Measurements from ENCODE around the gene FUT1. TPM values are rescaled to one million over a fixed set of nuclear protein-coding genes. Genes with fewer than 3 reads are reported as not detected.
"Not testable (repeated sequence)": the region's sequence is repeated elsewhere in the genome, so short reads cannot be mapped to it uniquely, and the experiment has no call there.

The FUT1 gene
- total RNA-seq, 1 experiment from 2014 or later, result 11.5 TPM

DNA sequence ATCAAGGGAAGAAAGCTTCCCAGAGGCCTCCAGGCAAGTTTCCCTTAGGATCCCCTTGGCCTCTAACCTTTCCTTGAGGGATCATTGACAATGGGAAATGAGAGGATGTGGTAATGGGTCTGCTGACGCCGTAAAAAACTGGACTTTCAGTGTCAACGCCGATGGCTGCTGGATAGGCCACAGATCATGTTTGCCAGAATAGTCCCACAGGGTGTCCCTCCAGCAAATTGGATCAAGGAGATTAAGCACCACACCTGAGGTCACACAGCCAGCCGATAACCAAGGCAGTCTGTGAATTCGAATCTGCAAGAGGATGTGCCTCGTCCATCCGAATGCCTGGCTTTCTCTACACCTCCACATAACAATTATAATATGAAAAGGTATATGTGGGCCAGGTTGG is 40.8 kb upstream of the FUT1 start (continued):
- TF ChIP-seq, protein P1, sequence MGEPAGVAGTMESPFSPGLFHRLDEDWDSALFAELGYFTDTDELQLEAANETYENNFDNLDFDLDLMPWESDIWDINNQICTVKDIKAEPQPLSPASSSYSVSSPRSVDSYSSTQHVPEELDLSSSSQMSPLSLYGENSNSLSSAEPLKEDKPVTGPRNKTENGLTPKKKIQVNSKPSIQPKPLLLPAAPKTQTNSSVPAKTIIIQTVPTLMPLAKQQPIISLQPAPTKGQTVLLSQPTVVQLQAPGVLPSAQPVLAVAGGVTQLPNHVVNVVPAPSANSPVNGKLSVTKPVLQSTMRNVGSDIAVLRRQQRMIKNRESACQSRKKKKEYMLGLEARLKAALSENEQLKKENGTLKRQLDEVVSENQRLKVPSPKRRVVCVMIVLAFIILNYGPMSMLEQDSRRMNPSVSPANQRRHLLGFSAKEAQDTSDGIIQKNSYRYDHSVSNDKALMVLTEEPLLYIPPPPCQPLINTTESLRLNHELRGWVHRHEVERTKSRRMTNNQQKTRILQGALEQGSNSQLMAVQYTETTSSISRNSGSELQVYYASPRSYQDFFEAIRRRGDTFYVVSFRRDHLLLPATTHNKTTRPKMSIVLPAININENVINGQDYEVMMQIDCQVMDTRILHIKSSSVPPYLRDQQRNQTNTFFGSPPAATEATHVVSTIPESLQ (CRISPR knock-in tag; IDR thresholded peaks at IDR 0.05), result no peak

DNA sequence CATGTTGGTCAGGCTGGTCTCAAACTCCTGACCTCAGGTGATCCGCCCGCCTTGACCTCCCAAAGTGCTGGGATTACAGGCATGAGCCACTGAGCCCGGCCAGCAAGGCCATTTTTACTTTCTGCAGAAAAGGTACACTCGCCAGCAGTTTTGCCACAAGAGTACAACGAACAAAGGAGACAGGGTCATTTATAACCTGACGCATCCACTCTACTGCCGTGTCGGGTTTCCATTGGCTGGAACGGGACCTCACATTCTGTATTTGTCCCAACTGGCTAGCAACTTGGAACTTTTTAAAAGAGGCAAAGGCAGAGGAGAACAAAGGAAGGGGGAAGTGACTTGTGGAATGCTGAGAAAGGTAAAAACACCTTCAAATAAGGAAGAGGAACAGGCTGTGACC is 34.9 kb upstream of the FUT1 start:
- H3K4me1 Mint-ChIP-seq; ATAC-seq; H3K36me3 Mint-ChIP-seq; DNase-seq (ENCODE audit: low spot score); H3K4me3 Mint-ChIP-seq; H3K9me3 Mint-ChIP-seq; H3K27me3 Mint-ChIP-seq (ENCODE audit: low read depth): not testable (repeated sequence)
- peak overlapping the region; percentile 46; the same call in 1 of the 2 replicates for H3K27ac Mint-ChIP-seq
- CTCF ChIA-PET, result interaction anchor here (0.7 to 4.6 kb wide), 16 partner anchors 8 to 244 kb away, joined by 4 to 76 read pairs (median 10); partner anchors contain the start of genes BCAT2, CA11, FUT2 and HSD17B14
- POLR2A ChIA-PET, result interaction anchor here (0.7 to 1.1 kb wide), 2 partner anchors 32 to 141 kb away, joined by 3 read pairs; partner anchors contain the start of gene CA11

DNA sequence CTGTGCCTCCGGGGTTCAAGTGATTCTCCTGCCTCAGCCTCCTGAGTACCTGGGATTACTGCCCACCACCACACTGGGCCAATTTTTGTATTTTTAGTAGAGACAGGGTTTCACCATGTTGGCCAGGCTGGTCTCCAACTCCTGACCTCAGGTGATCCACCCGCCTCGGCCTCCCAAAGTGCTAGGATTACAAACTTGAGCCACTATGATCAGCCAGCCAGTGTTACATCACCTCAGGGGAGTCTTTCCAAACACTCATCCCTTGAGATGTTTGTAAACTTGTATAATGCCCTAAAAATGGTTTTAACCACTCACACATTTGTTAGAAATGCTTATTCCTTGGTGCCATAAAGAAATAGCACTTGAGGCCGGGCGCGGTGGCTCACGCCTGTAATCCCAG is 34.0 kb upstream of the FUT1 start:
- H3K27me3 Mint-ChIP-seq (ENCODE audit: low read depth); H3K9me3 Mint-ChIP-seq; POLR2A ChIA-PET; H3K4me1 Mint-ChIP-seq; H3K27ac Mint-ChIP-seq; ATAC-seq; DNase-seq (ENCODE audit: low spot score); H3K4me3 Mint-ChIP-seq; H3K36me3 Mint-ChIP-seq: not testable (repeated sequence)
- CTCF ChIA-PET, result interaction anchor here (0.7 to 2.6 kb wide), 6 partner anchors 9 to 184 kb away, joined by 3 to 26 read pairs (median 6); no protein-coding TSS in a partner anchor

DNA sequence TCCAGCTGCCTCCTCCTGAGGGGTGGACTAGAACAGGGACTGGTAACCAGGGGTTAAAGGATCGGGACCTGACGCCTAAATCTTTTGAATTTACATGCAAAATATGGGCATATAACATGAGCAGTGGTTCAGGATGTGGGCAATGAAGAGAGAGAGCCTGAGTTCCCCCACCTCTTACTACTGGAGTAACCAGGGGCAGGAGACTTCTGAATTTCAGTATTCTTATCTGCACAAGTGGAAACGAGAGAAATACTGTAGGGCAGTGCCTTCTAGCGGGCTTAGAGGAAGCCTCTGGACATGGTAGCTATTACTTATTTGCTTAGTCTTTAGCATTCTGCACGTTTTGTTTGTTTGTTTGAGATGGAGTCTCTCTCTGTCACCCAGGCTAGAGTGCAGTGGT is 32.1 kb upstream of the FUT1 start:
- Mint-ChIP-seq H3K4me1 (peaks cover 8% of the 10 kb centered on the region), H3K27ac (no peak overlapping the region; the same call in 1 of the 2 replicates), H3K4me3 (no peak overlapping the region), H3K36me3 (no peaks in the 10 kb centered on the region), H3K27me3 (ENCODE audit: low read depth) (peaks cover 8% of the 10 kb centered on the region), H3K9me3 (no peaks in the 10 kb centered on the region)
- ChIA-PET POLR2A (no interaction called here), CTCF (interaction anchor here (0.5 to 1.7 kb wide), 6 partner anchors 23 to 283 kb away, joined by 3 to 6 read pairs (median 3); partner anchors contain the start of genes FUT2 and HSD17B14)
- ATAC-seq (no peak), DNase-seq (ENCODE audit: low spot score) (no peak)
- TF ChIP-seq KAT7 (CRISPR knock-in tag; IDR thresholded peaks at IDR 0.05; ENCODE audit: borderline replicate concordance), result no peak
- TF ChIP-seq, protein P2, sequence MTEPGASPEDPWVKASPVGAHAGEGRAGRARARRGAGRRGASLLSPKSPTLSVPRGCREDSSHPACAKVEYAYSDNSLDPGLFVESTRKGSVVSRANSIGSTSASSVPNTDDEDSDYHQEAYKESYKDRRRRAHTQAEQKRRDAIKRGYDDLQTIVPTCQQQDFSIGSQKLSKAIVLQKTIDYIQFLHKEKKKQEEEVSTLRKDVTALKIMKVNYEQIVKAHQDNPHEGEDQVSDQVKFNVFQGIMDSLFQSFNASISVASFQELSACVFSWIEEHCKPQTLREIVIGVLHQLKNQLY (CRISPR knock-in tag; IDR thresholded peaks at IDR 0.05), result no peak
- no peak for TF ChIP-seq MYBL2 (CRISPR knock-in tag; IDR thresholded peaks at IDR 0.05)
- TF ChIP-seq EMX1 (CRISPR knock-in tag; IDR thresholded peaks at IDR 0.05), result no peak
- TF ChIP-seq, protein P3, sequence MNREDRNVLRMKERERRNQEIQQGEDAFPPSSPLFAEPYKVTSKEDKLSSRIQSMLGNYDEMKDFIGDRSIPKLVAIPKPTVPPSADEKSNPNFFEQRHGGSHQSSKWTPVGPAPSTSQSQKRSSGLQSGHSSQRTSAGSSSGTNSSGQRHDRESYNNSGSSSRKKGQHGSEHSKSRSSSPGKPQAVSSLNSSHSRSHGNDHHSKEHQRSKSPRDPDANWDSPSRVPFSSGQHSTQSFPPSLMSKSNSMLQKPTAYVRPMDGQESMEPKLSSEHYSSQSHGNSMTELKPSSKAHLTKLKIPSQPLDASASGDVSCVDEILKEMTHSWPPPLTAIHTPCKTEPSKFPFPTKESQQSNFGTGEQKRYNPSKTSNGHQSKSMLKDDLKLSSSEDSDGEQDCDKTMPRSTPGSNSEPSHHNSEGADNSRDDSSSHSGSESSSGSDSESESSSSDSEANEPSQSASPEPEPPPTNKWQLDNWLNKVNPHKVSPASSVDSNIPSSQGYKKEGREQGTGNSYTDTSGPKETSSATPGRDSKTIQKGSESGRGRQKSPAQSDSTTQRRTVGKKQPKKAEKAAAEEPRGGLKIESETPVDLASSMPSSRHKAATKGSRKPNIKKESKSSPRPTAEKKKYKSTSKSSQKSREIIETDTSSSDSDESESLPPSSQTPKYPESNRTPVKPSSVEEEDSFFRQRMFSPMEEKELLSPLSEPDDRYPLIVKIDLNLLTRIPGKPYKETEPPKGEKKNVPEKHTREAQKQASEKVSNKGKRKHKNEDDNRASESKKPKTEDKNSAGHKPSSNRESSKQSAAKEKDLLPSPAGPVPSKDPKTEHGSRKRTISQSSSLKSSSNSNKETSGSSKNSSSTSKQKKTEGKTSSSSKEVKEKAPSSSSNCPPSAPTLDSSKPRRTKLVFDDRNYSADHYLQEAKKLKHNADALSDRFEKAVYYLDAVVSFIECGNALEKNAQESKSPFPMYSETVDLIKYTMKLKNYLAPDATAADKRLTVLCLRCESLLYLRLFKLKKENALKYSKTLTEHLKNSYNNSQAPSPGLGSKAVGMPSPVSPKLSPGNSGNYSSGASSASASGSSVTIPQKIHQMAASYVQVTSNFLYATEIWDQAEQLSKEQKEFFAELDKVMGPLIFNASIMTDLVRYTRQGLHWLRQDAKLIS (CRISPR knock-in tag; IDR thresholded peaks at IDR 0.05; ENCODE audit: borderline replicate concordance), result no peak
- TF ChIP-seq, protein P4, sequence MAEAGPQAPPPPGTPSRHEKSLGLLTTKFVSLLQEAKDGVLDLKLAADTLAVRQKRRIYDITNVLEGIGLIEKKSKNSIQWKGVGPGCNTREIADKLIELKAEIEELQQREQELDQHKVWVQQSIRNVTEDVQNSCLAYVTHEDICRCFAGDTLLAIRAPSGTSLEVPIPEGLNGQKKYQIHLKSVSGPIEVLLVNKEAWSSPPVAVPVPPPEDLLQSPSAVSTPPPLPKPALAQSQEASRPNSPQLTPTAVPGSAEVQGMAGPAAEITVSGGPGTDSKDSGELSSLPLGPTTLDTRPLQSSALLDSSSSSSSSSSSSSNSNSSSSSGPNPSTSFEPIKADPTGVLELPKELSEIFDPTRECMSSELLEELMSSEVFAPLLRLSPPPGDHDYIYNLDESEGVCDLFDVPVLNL (CRISPR knock-in tag; IDR thresholded peaks at IDR 0.05; ENCODE audit: borderline replicate concordance, low read depth), result no peak
- no peak for TF ChIP-seq FOXK1 (CRISPR knock-in tag; IDR thresholded peaks at IDR 0.05)
- TF ChIP-seq ESRRA (CRISPR knock-in tag; IDR thresholded peaks at IDR 0.05; ENCODE audit: borderline replicate concordance), result no peak
- TF ChIP-seq JUN (CRISPR knock-in tag; IDR thresholded peaks at IDR 0.05), result no peak
- TF ChIP-seq, protein P5, sequence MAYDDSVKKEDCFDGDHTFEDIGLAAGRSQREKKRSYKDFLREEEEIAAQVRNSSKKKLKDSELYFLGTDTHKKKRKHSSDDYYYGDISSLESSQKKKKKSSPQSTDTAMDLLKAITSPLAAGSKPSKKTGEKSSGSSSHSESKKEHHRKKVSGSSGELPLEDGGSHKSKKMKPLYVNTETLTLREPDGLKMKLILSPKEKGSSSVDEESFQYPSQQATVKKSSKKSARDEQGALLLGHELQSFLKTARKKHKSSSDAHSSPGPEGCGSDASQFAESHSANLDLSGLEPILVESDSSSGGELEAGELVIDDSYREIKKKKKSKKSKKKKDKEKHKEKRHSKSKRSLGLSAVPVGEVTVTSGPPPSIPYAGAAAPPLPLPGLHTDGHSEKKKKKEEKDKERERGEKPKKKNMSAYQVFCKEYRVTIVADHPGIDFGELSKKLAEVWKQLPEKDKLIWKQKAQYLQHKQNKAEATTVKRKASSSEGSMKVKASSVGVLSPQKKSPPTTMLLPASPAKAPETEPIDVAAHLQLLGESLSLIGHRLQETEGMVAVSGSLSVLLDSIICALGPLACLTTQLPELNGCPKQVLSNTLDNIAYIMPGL (CRISPR knock-in tag; IDR thresholded peaks at IDR 0.05), result no peak
- no peak for TF ChIP-seq CREB1 (CRISPR knock-in tag; IDR thresholded peaks at IDR 0.05)
- no peak for TF ChIP-seq IRF2 (CRISPR knock-in tag; IDR thresholded peaks at IDR 0.05; ENCODE audit: borderline replicate concordance, low read depth)
- TF ChIP-seq ZNF138 (CRISPR knock-in tag; conservative IDR thresholded peaks at IDR 0.05), result no peak
- no peak for TF ChIP-seq TCF7 (CRISPR knock-in tag; IDR thresholded peaks at IDR 0.05; ENCODE audit: low read depth)
- TF ChIP-seq ZNF671 (CRISPR knock-in tag; IDR thresholded peaks at IDR 0.05), result no peak
